HepG2 (cell line): ENCODE data around the gene RUSC1. TPM values are rescaled to one million over a fixed set of nuclear protein-coding genes. Genes with fewer than 3 reads are reported as not detected.

Experiments
- BRD4 ChIP-seq: sonication (generic); formaldehyde crosslinking; IDR thresholded peaks from 2 replicates; pipeline ENCODE4 v1.4.0; 2020; ENCODE audit warnings: missing genetic modification reagents
- EZH2 ChIP-seq: conservative IDR thresholded peaks from 2 replicates; pipeline ENCODE4 v1.6.1; 2012; ENCODE audit warnings: mild to moderate bottlenecking, low read depth, low read length, moderate library complexity
- IRX3 ChIP-seq: sonication (generic); formaldehyde crosslinking; IDR thresholded peaks from 2 replicates; pipeline ENCODE4 v1.8.1; 2023; ENCODE audit warnings: mild to moderate bottlenecking, low read depth, missing genetic modification reagents, borderline replicate concordance
- KDM5A ChIP-seq: fragments of 200-600 bp; sonication (generic); IDR thresholded peaks from 2 replicates; pipeline ENCODE4 v1.7.0; 2018; ENCODE audit warnings: antibody characterized with exemption, mild to moderate bottlenecking, low read length, borderline replicate concordance
- SAP130 ChIP-seq: IDR thresholded peaks from 2 replicates; pipeline ENCODE4 v1.6.1; 2016; ENCODE audit warnings: low read depth
- SOX13 ChIP-seq, 3 experiments: fragments of 450-650 bp in 1 of 3; sonication (generic) in 1 of 3; formaldehyde crosslinking in 1 of 3; IDR thresholded peaks in 2 of 3; conservative IDR thresholded peaks in 1 of 3; 2 replicates each; pipeline versions ENCODE4 v1.5.0 to v1.6.1; 2016 to 2020; ENCODE audit warnings: antibody characterized with exemption in 1 of 3, mild to moderate bottlenecking in 1 of 3, missing compliant biosample characterization in 1 of 3, missing genetic modification reagents in 1 of 3, moderate library complexity in 1 of 3
- SUZ12 ChIP-seq: fragments of 150-350 bp; IDR thresholded peaks from 2 replicates; pipeline ENCODE4 v1.6.1; 2014; ENCODE audit warnings: low read depth, low read length
- TOPORS ChIP-seq: sonication (generic); formaldehyde crosslinking; IDR thresholded peaks from 2 replicates; pipeline ENCODE4 v1.8.0; 2023; ENCODE audit warnings: mild to moderate bottlenecking, missing genetic modification reagents
- XBP1 ChIP-seq: sonication (generic); formaldehyde crosslinking; IDR thresholded peaks from 2 replicates; pipeline ENCODE4 v1.5.0; 2020; ENCODE audit warnings: missing genetic modification reagents
- ZNF713 ChIP-seq: sonication (generic); formaldehyde crosslinking; IDR thresholded peaks from 2 replicates; pipeline ENCODE4 v1.4.0; 2020; ENCODE audit warnings: mild to moderate bottlenecking, missing genetic modification reagents
- ZNF792 ChIP-seq: IDR thresholded peaks from 2 replicates; pipeline ENCODE4 v1.6.1; 2016
- ZSCAN31 ChIP-seq: sonication (generic); formaldehyde crosslinking; IDR thresholded peaks from 2 replicates; pipeline ENCODE4 v1.5.0; 2020; ENCODE audit warnings: low read depth, mild to moderate bottlenecking, missing genetic modification reagents
- polyA plus RNA-seq, 8 experiments: library from polyadenylated mRNA; depleted of rRNA in 3 of 8; stranded (reverse) in 7 of 8; unstranded in 1 of 8; fragments of >200 nt; fragmentation: Illumina TruSeq in 4 of 8; extraction: Trizol in 4 of 8; gene quantifications; 2 replicates each; pipeline versions ENCODE4 v1.2.1 to v1.2.3, GENCODE V29; 2011 to 2016; ENCODE audit warnings: low read depth in 4 of 8, missing spikeins in 1 of 8, mixed read lengths in 1 of 8; ENCODE audit not compliant: insufficient read depth in 1 of 8
- total RNA-seq, 5 experiments: library from RNA; depleted of rRNA; stranded (reverse); fragments of >200 nt; fragmentation: Illumina TruSeq; extraction: Trizol; gene quantifications; 2 replicates each; pipeline ENCODE4 v1.2.3, GENCODE V29; 2016; ENCODE audit warnings: low read depth in 1 of 5
- TF ChIP-seq, protein P1 (sequence below): sonication (generic); formaldehyde crosslinking; IDR thresholded peaks from 2 replicates; pipeline ENCODE4 v1.4.0; 2020; ENCODE audit warnings: missing genetic modification reagents, borderline replicate concordance
- TF ChIP-seq, protein P2 (sequence below): sonication (generic); formaldehyde crosslinking; IDR thresholded peaks from 2 replicates; pipeline ENCODE4 v1.8.0; 2022; ENCODE audit warnings: mild to moderate bottlenecking, missing genetic modification reagents, moderate library complexity
- TF ChIP-seq, protein P3 (sequence below): sonication (generic); formaldehyde crosslinking; IDR thresholded peaks from 2 replicates; pipeline ENCODE4 v1.5.1; 2020; ENCODE audit warnings: mild to moderate bottlenecking, moderate library complexity, missing genetic modification reagents
- TF ChIP-seq, protein P4 (sequence below): sonication (generic); formaldehyde crosslinking; IDR thresholded peaks from 2 replicates; pipeline ENCODE4 v1.5.0; 2020; ENCODE audit warnings: missing genetic modification reagents
- TF ChIP-seq, protein P5 (sequence below): sonication (generic); formaldehyde crosslinking; IDR thresholded peaks from 2 replicates; pipeline ENCODE4 v1.5.0; 2020; ENCODE audit warnings: missing genetic modification reagents
- TF ChIP-seq, protein P6 (sequence below): sonication (generic); formaldehyde crosslinking; IDR thresholded peaks from 2 replicates; pipeline ENCODE4 v1.5.1; 2020; ENCODE audit warnings: missing genetic modification reagents, mild to moderate bottlenecking, borderline replicate concordance

Gene RUSC1
- total and polyA plus RNA-seq, 2 of the 13 experiments (the other 11 are each of a cell fraction or from before 2014, with no cell fraction given): 18.7 to 20.4 TPM

DNA sequence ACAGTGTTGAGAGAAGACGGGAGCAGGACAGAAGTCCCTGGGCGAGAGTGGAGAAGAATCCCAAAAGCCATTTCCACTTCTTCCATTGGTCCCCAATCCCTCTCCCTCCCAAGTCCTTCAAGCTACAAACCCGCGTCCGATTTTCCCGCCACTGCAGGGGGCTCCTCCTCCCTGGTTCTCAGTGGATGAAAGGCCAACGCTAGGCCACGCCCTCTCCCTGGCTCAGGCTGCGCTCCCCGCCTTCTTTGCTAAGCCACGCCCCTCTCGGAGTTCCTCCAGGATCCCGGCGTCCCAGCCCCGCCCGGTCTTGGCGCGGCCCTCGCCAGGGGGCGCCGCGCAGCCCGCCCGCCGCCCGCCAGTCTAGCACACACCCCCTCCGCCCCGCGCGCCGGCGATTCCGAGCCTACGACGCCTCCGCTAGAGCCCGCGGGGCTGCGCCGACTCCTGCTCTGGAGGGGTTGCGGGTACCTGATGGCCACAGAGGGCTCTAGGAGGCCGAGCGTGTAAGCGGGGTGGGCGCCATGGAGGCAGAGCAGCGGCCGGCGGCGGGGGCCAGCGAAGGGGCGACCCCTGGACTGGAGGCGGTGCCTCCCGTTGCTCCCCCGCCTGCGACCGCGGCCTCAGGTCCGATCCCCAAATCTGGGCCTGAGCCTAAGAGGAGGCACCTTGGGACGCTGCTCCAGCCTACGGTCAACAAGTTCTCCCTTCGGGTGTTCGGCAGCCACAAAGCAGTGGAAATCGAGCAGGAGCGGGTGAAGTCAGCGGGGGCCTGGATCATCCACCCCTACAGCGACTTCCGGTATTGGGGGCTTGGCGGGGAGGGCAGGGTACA, 43.4 kb upstream of the RUSC1 start, which contains the start of gene HCN3 (continued):
- TF ChIP-seq, protein P1, sequence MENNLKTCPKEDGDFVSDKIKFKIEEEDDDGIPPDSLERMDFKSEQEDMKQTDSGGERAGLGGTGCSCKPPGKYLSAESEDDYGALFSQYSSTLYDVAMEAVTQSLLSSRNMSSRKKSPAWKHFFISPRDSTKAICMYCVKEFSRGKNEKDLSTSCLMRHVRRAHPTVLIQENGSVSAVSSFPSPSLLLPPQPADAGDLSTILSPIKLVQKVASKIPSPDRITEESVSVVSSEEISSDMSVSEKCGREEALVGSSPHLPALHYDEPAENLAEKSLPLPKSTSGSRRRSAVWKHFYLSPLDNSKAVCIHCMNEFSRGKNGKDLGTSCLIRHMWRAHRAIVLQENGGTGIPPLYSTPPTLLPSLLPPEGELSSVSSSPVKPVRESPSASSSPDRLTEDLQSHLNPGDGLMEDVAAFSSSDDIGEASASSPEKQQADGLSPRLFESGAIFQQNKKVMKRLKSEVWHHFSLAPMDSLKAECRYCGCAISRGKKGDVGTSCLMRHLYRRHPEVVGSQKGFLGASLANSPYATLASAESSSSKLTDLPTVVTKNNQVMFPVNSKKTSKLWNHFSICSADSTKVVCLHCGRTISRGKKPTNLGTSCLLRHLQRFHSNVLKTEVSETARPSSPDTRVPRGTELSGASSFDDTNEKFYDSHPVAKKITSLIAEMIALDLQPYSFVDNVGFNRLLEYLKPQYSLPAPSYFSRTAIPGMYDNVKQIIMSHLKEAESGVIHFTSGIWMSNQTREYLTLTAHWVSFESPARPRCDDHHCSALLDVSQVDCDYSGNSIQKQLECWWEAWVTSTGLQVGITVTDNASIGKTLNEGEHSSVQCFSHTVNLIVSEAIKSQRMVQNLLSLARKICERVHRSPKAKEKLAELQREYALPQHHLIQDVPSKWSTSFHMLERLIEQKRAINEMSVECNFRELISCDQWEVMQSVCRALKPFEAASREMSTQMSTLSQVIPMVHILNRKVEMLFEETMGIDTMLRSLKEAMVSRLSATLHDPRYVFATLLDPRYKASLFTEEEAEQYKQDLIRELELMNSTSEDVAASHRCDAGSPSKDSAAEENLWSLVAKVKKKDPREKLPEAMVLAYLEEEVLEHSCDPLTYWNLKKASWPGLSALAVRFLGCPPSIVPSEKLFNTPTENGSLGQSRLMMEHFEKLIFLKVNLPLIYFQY (CRISPR knock-in tag): peak; percentile 69
- TF ChIP-seq, protein P2, sequence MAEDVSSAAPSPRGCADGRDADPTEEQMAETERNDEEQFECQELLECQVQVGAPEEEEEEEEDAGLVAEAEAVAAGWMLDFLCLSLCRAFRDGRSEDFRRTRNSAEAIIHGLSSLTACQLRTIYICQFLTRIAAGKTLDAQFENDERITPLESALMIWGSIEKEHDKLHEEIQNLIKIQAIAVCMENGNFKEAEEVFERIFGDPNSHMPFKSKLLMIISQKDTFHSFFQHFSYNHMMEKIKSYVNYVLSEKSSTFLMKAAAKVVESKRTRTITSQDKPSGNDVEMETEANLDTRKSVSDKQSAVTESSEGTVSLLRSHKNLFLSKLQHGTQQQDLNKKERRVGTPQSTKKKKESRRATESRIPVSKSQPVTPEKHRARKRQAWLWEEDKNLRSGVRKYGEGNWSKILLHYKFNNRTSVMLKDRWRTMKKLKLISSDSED (CRISPR knock-in tag): no peak
- TF ChIP-seq XBP1 (CRISPR knock-in tag) (no peak), BRD4 (no peak), SAP130 (peak; percentile 93), SUZ12 (no peak), ZNF792 (CRISPR knock-in tag) (0 out of 2 replicates have a peak, but pooled peaks have one; percentile 22), TOPORS (CRISPR knock-in tag) (no peak; the same call in 1 of the 2 replicates), SOX13 (IDR thresholded peaks at IDR 0.05) (no peak), SOX13 (CRISPR knock-in tag; conservative IDR thresholded peaks at IDR 0.05 in 1 of 2, IDR thresholded peaks at IDR 0.05 in 1 of 2) (no peak), KDM5A (no peak), ZSCAN31 (CRISPR knock-in tag) (peak; percentile 87), EZH2 (no peak), ZNF713 (CRISPR knock-in tag) (no peak), IRX3 (no peak)
- TF ChIP-seq, protein P3, sequence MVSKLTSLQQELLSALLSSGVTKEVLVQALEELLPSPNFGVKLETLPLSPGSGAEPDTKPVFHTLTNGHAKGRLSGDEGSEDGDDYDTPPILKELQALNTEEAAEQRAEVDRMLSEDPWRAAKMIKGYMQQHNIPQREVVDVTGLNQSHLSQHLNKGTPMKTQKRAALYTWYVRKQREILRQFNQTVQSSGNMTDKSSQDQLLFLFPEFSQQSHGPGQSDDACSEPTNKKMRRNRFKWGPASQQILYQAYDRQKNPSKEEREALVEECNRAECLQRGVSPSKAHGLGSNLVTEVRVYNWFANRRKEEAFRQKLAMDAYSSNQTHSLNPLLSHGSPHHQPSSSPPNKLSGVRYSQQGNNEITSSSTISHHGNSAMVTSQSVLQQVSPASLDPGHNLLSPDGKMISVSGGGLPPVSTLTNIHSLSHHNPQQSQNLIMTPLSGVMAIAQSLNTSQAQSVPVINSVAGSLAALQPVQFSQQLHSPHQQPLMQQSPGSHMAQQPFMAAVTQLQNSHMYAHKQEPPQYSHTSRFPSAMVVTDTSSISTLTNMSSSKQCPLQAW (CRISPR knock-in tag): no peak; the same call in 1 of the 2 replicates
- TF ChIP-seq, protein P4, sequence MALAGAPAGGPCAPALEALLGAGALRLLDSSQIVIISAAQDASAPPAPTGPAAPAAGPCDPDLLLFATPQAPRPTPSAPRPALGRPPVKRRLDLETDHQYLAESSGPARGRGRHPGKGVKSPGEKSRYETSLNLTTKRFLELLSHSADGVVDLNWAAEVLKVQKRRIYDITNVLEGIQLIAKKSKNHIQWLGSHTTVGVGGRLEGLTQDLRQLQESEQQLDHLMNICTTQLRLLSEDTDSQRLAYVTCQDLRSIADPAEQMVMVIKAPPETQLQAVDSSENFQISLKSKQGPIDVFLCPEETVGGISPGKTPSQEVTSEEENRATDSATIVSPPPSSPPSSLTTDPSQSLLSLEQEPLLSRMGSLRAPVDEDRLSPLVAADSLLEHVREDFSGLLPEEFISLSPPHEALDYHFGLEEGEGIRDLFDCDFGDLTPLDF: peak; percentile 88
- TF ChIP-seq, protein P5, sequence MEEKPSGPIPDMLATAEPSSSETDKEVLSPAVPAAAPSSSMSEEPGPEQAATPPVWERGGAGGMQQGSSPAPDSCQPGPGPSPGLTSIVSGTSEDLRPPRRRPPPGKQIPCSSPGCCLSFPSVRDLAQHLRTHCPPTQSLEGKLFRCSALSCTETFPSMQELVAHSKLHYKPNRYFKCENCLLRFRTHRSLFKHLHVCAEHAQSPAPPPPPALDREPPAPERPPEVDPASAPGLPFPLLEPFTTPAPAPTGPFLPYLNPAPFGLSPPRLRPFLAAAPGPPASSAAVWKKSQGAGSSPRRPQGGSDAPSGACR: peak; percentile 44; the same call in 1 of the 2 replicates
- TF ChIP-seq, protein P6, sequence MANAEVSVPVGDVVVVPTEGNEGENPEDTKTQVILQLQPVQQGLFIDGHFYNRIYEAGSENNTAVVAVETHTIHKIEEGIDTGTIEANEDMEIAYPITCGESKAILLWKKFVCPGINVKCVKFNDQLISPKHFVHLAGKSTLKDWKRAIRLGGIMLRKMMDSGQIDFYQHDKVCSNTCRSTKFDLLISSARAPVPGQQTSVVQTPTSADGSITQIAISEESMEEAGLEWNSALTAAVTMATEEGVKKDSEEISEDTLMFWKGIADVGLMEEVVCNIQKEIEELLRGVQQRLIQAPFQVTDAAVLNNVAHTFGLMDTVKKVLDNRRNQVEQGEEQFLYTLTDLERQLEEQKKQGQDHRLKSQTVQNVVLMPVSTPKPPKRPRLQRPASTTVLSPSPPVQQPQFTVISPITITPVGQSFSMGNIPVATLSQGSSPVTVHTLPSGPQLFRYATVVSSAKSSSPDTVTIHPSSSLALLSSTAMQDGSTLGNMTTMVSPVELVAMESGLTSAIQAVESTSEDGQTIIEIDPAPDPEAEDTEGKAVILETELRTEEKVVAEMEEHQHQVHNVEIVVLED (CRISPR knock-in tag): no peak
